Fibroblast of pulmonary artery (primary cell): ENCODE results near the gene CEP350.
A peak's percentile ranks its signal among the peaks of the same experiment; 100 is the strongest.

Experiments
- DNase-seq: peaks from one replicate; pipeline ENCODE4 v3.0.0-alpha.2; 2010; ENCODE audit warnings: low read depth
- H3K4me3 ChIP-seq: replicated peaks from 2 replicates; pipeline ENCODE4 v1.5.1; 2011; ENCODE audit warnings: low read depth, mild to moderate bottlenecking, control low read depth, low read length, moderate library complexity
- CTCF ChIP-seq: IDR thresholded peaks from 2 replicates; pipeline ENCODE4 v1.5.1; 2011; ENCODE audit warnings: mild to moderate bottlenecking, control low read depth, low read length, inconsistent platforms; ENCODE audit errors: missing control alignments

CEP350 gene

GRCh38 chr1:179973198-179974110 is 18.8 kb downstream of the CEP350 start:
- no peak overlapping the region for H3K4me3 ChIP-seq
- DNase-seq = peak; percentile 30
- peak; percentile 5 for TF ChIP-seq CTCF

- no peak overlapping the region for H3K4me3 ChIP-seq
- no peak for TF ChIP-seq CTCF
- DNase-seq = no peak
These were observed 22.5 kb downstream of the CEP350 start for GRCh38 chr1:179976970-179977651.

- TF ChIP-seq CTCF = no peak
These were observed 23.8 kb downstream of the CEP350 start for GRCh38 chr1:179978199-179979079.

GRCh38 chr1:179984101-179984500 is 29.5 kb downstream of the CEP350 start:
- DNase-seq = no peak
- TF ChIP-seq CTCF = no peak
- H3K4me3 ChIP-seq = no peak overlapping the region

More at GRCh38 chr1:179978199-179979079, 23.8 kb downstream of the CEP350 start:
- DNase-seq = no peak
- no peak overlapping the region for H3K4me3 ChIP-seq

- no peak for TF ChIP-seq CTCF
- no peak for DNase-seq
These were observed 30.3 kb downstream of the CEP350 start for GRCh38 chr1:179984942-179985341.

GRCh38 chr1:179990847-179991246 is 36.2 kb downstream of the CEP350 start:
- no peak for DNase-seq
- no peak for TF ChIP-seq CTCF
- H3K4me3 ChIP-seq = no peak overlapping the region

More at GRCh38 chr1:179984942-179985341, 30.3 kb downstream of the CEP350 start:
- no peak overlapping the region for H3K4me3 ChIP-seq
